Hepatocyte (in vitro differentiated cells): ENCODE results near the gene ELMO2.

ENCODE experiments used
- EZH2 ChIP-seq: fragments of 200-600 bp; sonication (generic); IDR thresholded peaks from 2 replicates; pipeline ENCODE4 v1.6.1; 2016; ENCODE audit warnings: antibody characterized with exemption, mild to moderate bottlenecking, borderline replicate concordance
- TF ChIP-seq, protein P1 (sequence below): fragments of 200-600 bp; sonication (generic); IDR thresholded peaks from 2 replicates; pipeline ENCODE4 v1.5.1; 2016; ENCODE audit warnings: antibody characterized with exemption, mild to moderate bottlenecking; ENCODE audit not compliant: poor library complexity

DNA sequence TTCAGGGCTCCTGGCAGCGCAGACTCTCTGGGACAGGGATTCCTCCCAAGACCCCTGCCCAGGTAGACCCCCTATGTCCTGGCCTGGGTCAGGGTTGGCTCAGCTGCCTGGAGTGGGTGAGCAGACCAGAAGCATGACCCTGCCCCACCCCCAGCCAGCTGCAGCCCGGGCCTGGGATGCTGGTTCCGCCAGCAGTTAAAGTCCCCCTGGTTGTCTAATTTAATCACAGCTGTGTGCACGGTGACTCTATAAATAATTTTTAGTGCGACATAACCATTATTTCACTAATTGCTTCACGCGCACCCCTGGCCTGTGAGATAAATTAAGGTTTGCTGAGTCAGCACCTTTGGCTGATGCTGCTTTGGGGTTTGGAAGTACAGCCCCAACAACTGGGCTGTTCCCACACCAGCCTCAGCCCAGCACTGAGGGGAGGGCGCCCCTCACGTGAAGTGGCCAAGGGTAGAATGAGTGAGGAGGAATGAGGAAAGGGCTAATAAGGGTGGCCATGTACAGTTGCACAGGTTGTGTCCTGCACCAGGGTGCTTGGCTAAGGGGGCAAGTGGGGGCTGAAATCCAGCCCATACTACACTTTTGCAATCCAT is 72.0 kb downstream of the ELMO2 start:
- TF ChIP-seq, protein P1, sequence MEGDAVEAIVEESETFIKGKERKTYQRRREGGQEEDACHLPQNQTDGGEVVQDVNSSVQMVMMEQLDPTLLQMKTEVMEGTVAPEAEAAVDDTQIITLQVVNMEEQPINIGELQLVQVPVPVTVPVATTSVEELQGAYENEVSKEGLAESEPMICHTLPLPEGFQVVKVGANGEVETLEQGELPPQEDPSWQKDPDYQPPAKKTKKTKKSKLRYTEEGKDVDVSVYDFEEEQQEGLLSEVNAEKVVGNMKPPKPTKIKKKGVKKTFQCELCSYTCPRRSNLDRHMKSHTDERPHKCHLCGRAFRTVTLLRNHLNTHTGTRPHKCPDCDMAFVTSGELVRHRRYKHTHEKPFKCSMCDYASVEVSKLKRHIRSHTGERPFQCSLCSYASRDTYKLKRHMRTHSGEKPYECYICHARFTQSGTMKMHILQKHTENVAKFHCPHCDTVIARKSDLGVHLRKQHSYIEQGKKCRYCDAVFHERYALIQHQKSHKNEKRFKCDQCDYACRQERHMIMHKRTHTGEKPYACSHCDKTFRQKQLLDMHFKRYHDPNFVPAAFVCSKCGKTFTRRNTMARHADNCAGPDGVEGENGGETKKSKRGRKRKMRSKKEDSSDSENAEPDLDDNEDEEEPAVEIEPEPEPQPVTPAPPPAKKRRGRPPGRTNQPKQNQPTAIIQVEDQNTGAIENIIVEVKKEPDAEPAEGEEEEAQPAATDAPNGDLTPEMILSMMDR = no peak
- TF ChIP-seq EZH2 = no peak
